ENCODE data around the gene WFDC9.
"Not testable (repeated sequence)": the region's sequence is repeated elsewhere in the genome, so short reads cannot be mapped to it uniquely, and the experiment has no call there.

The WFDC9 gene

GRCh38 chr20:45579184-45579583 is 51.9 kb downstream of the WFDC9 start, which contains the start of gene WFDC8:
Gene WFDC8, minus strand, starts transcription at chr20:45579284. Its CDS starts 37 bp downstream, at chr20:45579247.
- DNase-seq (ENCODE audit: low read depth), result no peak
- TF ChIP-seq, protein P1, sequence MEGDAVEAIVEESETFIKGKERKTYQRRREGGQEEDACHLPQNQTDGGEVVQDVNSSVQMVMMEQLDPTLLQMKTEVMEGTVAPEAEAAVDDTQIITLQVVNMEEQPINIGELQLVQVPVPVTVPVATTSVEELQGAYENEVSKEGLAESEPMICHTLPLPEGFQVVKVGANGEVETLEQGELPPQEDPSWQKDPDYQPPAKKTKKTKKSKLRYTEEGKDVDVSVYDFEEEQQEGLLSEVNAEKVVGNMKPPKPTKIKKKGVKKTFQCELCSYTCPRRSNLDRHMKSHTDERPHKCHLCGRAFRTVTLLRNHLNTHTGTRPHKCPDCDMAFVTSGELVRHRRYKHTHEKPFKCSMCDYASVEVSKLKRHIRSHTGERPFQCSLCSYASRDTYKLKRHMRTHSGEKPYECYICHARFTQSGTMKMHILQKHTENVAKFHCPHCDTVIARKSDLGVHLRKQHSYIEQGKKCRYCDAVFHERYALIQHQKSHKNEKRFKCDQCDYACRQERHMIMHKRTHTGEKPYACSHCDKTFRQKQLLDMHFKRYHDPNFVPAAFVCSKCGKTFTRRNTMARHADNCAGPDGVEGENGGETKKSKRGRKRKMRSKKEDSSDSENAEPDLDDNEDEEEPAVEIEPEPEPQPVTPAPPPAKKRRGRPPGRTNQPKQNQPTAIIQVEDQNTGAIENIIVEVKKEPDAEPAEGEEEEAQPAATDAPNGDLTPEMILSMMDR (conservative IDR thresholded peaks at IDR 0.05; ENCODE audit: control insufficient read depth, insufficient read depth, low read depth, low read length), result no peak
- H3K4me3 ChIP-seq (ENCODE audit: control insufficient read depth, low read depth, low read length), result no peak within 1 kb of the TSS

- TF ChIP-seq, protein P1 (conservative IDR thresholded peaks at IDR 0.05; ENCODE audit: control insufficient read depth, insufficient read depth, low read depth, low read length), result no peak
- DNase-seq (ENCODE audit: low read depth), result no peak
- no peak overlapping the region for H3K4me3 ChIP-seq (ENCODE audit: control insufficient read depth, low read depth, low read length)
These were observed 52.9 kb downstream of the WFDC9 start for GRCh38 chr20:45578231-45578630.

DNA sequence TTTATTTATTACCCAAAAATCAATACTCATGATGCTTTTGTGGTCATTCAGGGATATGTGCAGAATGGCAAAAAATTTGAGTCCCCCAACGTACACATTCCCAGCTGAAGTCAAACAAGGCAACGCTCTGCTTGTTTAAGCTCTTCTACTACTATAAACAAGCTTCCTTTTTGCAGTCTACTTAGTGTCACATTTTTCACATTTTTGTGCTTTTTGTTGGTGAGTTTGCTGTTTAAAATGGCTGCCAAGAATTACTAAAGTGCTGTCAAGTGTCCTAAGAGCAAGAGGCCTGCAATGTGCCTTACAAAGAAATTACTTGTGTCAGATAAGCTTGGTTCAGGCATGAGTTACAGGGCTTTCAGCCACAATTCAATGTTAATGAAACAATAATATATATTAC is 54.1 kb downstream of the WFDC9 start:
- TF ChIP-seq, protein P1 (conservative IDR thresholded peaks at IDR 0.05; ENCODE audit: control insufficient read depth, insufficient read depth, low read depth, low read length), result no peak
- no peak overlapping the region for H3K4me3 ChIP-seq (ENCODE audit: control insufficient read depth, low read depth, low read length)
- DNase-seq (ENCODE audit: low read depth), result no peak

DNA sequence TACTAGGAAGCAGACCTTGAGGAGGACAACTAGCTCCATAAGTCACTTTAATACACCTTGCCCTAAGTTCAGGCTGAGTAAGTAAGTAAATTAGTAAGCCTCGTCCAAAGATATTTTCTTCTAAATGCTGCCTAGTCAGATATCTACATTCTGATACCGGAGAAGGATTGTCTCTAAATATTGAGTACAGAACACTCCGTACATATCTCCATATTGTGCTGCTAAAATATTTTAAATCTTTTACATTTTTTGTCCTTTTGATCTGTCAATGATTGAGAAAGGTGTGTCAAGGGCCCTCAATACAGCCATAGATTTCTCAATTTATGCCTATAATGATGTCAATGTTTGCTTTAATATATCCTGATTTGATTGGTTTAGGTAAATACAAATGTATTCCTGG is 55.2 kb downstream of the WFDC9 start:
- TF ChIP-seq, protein P1 (conservative IDR thresholded peaks at IDR 0.05; ENCODE audit: control insufficient read depth, insufficient read depth, low read depth, low read length), result no peak
- H3K4me3 ChIP-seq (ENCODE audit: control insufficient read depth, low read depth, low read length), result no peak overlapping the region
- DNase-seq (ENCODE audit: low read depth), result no peak

- H3K4me3 ChIP-seq (ENCODE audit: control insufficient read depth, low read depth, low read length); DNase-seq (ENCODE audit: low read depth): not testable (repeated sequence)
These were observed 61.4 kb downstream of the WFDC9 start for GRCh38 chr20:45569650-45570049.

GRCh38 chr20:45564760-45565276 is 66.3 kb downstream of the WFDC9 start:
- TF ChIP-seq, protein P1 (conservative IDR thresholded peaks at IDR 0.05; ENCODE audit: control insufficient read depth, insufficient read depth, low read depth, low read length), result no peak
- no peak for DNase-seq (ENCODE audit: low read depth)
- no peak overlapping the region for H3K4me3 ChIP-seq (ENCODE audit: control insufficient read depth, low read depth, low read length)

All from fibroblast of mammary gland (primary cell).